Measurements from ENCODE around the gene RADIL. TPM values are rescaled to one million over a fixed set of nuclear protein-coding genes. Genes with fewer than 3 reads are reported as not detected.

The RADIL gene
- total RNA-seq, 4 donors from 2014 or later, result 1.5 to 2.6 (median 2.1) TPM

GRCh38 chr7:4791101-4791737, 92.3 kb downstream of the RADIL start:
- 93 to 94% methylated on average over 24 to 25 of the region's 25 CpGs for WGBS, 2 donors
- intact Hi-C loops (cut with DNase I; ENCODE audit: low total_unique reads), result no loop called here
- DNase-seq (ENCODE audit: low spot score in 2 of 2), result no peak
- no peak for TF ChIP-seq CTCF (IDR thresholded peaks at IDR 0.05)
- no peak for TF ChIP-seq POLR2A (IDR thresholded peaks at IDR 0.05)
- H3K4me3 ChIP-seq (ENCODE audit: low read depth, poor library complexity, severe bottlenecking), result no peak overlapping the region

- H3K4me3 ChIP-seq (ENCODE audit: low read depth, poor library complexity, severe bottlenecking), result no peak overlapping the region
- 81 to 87% methylated on average over 16 to 23 of the region's 24 CpGs for WGBS, 2 donors
- DNase-seq (ENCODE audit: low spot score in 2 of 2), result no peak
- no peak for TF ChIP-seq CTCF (IDR thresholded peaks at IDR 0.05)
- TF ChIP-seq POLR2A (IDR thresholded peaks at IDR 0.05), result no peak
- intact Hi-C loops (cut with DNase I; ENCODE audit: low total_unique reads), result no loop called here
Observed at GRCh38 chr7:4790516-4790991, 93.0 kb downstream of the RADIL start.

- intact Hi-C loops (cut with DNase I; ENCODE audit: low total_unique reads), result no loop called here
- H3K4me3 ChIP-seq (ENCODE audit: low read depth, poor library complexity, severe bottlenecking), result no peak overlapping the region
- TF ChIP-seq POLR2A (IDR thresholded peaks at IDR 0.05), result no peak
- TF ChIP-seq CTCF (IDR thresholded peaks at IDR 0.05), result no peak
- no peak for DNase-seq (ENCODE audit: low spot score in 2 of 2)
- WGBS, 2 donors, result 70 to 78% methylated on average over 5 to 9 of the region's 9 CpGs
Observed at GRCh38 chr7:4790078-4790465, 93.4 kb downstream of the RADIL start.

- 72 to 82% methylated on average over 17 to 26 of the region's 26 CpGs for WGBS, 2 donors
- DNase-seq (ENCODE audit: low spot score in 2 of 2), result no peak
- H3K4me3 ChIP-seq (ENCODE audit: low read depth, poor library complexity, severe bottlenecking), result no peak overlapping the region
- intact Hi-C loops (cut with DNase I; ENCODE audit: low total_unique reads), result no loop called here
- TF ChIP-seq POLR2A (IDR thresholded peaks at IDR 0.05), result no peak
- TF ChIP-seq CTCF (IDR thresholded peaks at IDR 0.05), result no peak
Observed at GRCh38 chr7:4789194-4790077, 94.1 kb downstream of the RADIL start.

GRCh38 chr7:4788627-4789189, 94.8 kb downstream of the RADIL start:
- intact Hi-C loops (cut with DNase I; ENCODE audit: low total_unique reads), result no loop called here
- H3K4me3 ChIP-seq (ENCODE audit: low read depth, poor library complexity, severe bottlenecking), result no peak overlapping the region
- WGBS, 2 donors, result 94 to 96% methylated on average over 20 to 27 of the region's 27 CpGs
- TF ChIP-seq CTCF (IDR thresholded peaks at IDR 0.05) (no peak), POLR2A (IDR thresholded peaks at IDR 0.05) (no peak)
- no peak for DNase-seq (ENCODE audit: low spot score in 2 of 2)

All from lower leg skin (tissue), 4 donors.